ENCODE measurements around the gene YBEY. TPM values are rescaled to one million over a fixed set of nuclear protein-coding genes. Genes with fewer than 3 reads are reported as not detected.

The YBEY gene
- total RNA-seq, 1 donor from 2014 or later, result 20.0 TPM

- TF ChIP-seq CTCF (conservative IDR thresholded peaks at IDR 0.05), result no peak
- DNase-seq (ENCODE audit: extremely low spot score, unreplicated experiment), result no peak
- no peaks in the 10 kb centered on the region for H3K9me3 Mint-ChIP-seq
- no peak overlapping the region for H3K4me3 Mint-ChIP-seq
- H3K27ac Mint-ChIP-seq, result no peak overlapping the region
- no peaks in the 10 kb centered on the region for H3K27me3 Mint-ChIP-seq
- H3K36me3 Mint-ChIP-seq, result peaks cover 10% of the 10 kb centered on the region
- no peaks in the 10 kb centered on the region for H3K4me1 Mint-ChIP-seq (ENCODE audit: unreplicated experiment)
These were observed 20.2 kb upstream of the YBEY start for GRCh38 chr21:46265736-46266525.

GRCh38 chr21:46266946-46267345 is 19.2 kb upstream of the YBEY start:
- Mint-ChIP-seq H3K27me3 (no peaks in the 10 kb centered on the region), H3K36me3 (peaks cover 10% of the 10 kb centered on the region), H3K9me3 (no peaks in the 10 kb centered on the region)

GRCh38 chr21:46268371-46268770 is 17.8 kb upstream of the YBEY start:
- H3K36me3 Mint-ChIP-seq, result peaks cover 16% of the 10 kb centered on the region
- TF ChIP-seq CTCF (conservative IDR thresholded peaks at IDR 0.05), result no peak
- no peak overlapping the region for H3K4me3 Mint-ChIP-seq
- H3K4me1 Mint-ChIP-seq (ENCODE audit: unreplicated experiment), result no peaks in the 10 kb centered on the region
- no peak overlapping the region for H3K27ac Mint-ChIP-seq
- no peaks in the 10 kb centered on the region for H3K9me3 Mint-ChIP-seq
- no peaks in the 10 kb centered on the region for H3K27me3 Mint-ChIP-seq
- DNase-seq (ENCODE audit: extremely low spot score, unreplicated experiment), result no peak

More at GRCh38 chr21:46266946-46267345, 19.2 kb upstream of the YBEY start:
- no peak for TF ChIP-seq CTCF (conservative IDR thresholded peaks at IDR 0.05)
- no peaks in the 10 kb centered on the region for H3K4me1 Mint-ChIP-seq (ENCODE audit: unreplicated experiment)
- H3K4me3 Mint-ChIP-seq, result no peak overlapping the region
- DNase-seq (ENCODE audit: extremely low spot score, unreplicated experiment), result no peak
- no peak overlapping the region for H3K27ac Mint-ChIP-seq

GRCh38 chr21:46269466-46269865 is 16.7 kb upstream of the YBEY start:
- Mint-ChIP-seq H3K36me3 (peaks cover 20% of the 10 kb centered on the region), H3K27me3 (no peaks in the 10 kb centered on the region), H3K9me3 (no peaks in the 10 kb centered on the region), H3K4me3 (no peak overlapping the region), H3K27ac (no peak overlapping the region), H3K4me1 (ENCODE audit: unreplicated experiment) (no peaks in the 10 kb centered on the region)
- DNase-seq (ENCODE audit: extremely low spot score, unreplicated experiment), result no peak
- TF ChIP-seq CTCF (conservative IDR thresholded peaks at IDR 0.05), result no peak

GRCh38 chr21:46273341-46273740 is 12.8 kb upstream of the YBEY start:
- Mint-ChIP-seq H3K27ac (no peak overlapping the region), H3K4me3 (no peak overlapping the region), H3K27me3 (no peaks in the 10 kb centered on the region), H3K36me3 (peaks cover 23% of the 10 kb centered on the region), H3K4me1 (ENCODE audit: unreplicated experiment) (no peaks in the 10 kb centered on the region), H3K9me3 (no peaks in the 10 kb centered on the region)
- no peak for TF ChIP-seq CTCF (conservative IDR thresholded peaks at IDR 0.05)
- no peak for DNase-seq (ENCODE audit: extremely low spot score, unreplicated experiment)

Measured in type B pancreatic cell (in vitro differentiated cells).